Caco-2 (cell line): ENCODE data around the gene UBE2I. TPM values are rescaled to one million over a fixed set of nuclear protein-coding genes. Genes with fewer than 3 reads are reported as not detected.

Experiments
- BruUV-seq: library from RNA; stranded (reverse); fragments of 400-500 nt; replicated peaks from 2 replicates; lab custom pipeline; 2021; lab: Mats Ljungman, UMichigan
- CTCF ChIA-PET: fragments of 300-600 bp; sonication (Branson Sonifier 250); formaldehyde crosslinking; loops from one replicate; lab custom pipeline; 2022; ENCODE audit warnings: antibody characterized with exemption; lab: Charles Lee
- POLR2A ChIA-PET: fragments of 300-600 bp; sonication (Branson Sonifier 250); formaldehyde crosslinking; loops from one replicate; lab custom pipeline; 2022; ENCODE audit warnings: antibody characterized with exemption; lab: Charles Lee
- DNase-seq, 2 experiments: peaks; one replicate each; pipeline versions ENCODE4 v3.0.0 to v3.0.0-alpha.2; 2020 to 2022
- H3K27me3 ChIP-seq: replicated peaks from 2 replicates; pipeline ENCODE4 v1.6.0; 2011; ENCODE audit warnings: low read length; ENCODE audit not compliant: control insufficient read depth, insufficient read depth
- H3K36me3 ChIP-seq: 2 replicates; pipeline ENCODE4 v1.5.1; 2011; ENCODE audit warnings: low read length; ENCODE audit not compliant: control insufficient read depth, insufficient read depth
- H3K4me1 ChIP-seq: fragments of 250-450 bp; sonication (Bioruptor Pico); 2 replicates; pipeline ENCODE4 v1.5.1; 2020; ENCODE audit warnings: mild to moderate bottlenecking
- H3K4me3 ChIP-seq: 2 replicates; pipeline ENCODE4 v1.5.1; 2011; ENCODE audit warnings: low read depth, mild to moderate bottlenecking, control low read depth, low read length
- H3K9me3 ChIP-seq: fragments of 250-450 bp; sonication (Bioruptor Pico); 2 replicates; pipeline ENCODE4 v1.5.1; 2020; ENCODE audit warnings: mild to moderate bottlenecking, moderate library complexity
- H3K27ac Mint-ChIP-seq: one replicate; pipeline ENCODE4 v1.8.0; 2022; ENCODE audit warnings: mixed read lengths; ENCODE audit not compliant: unreplicated experiment
- H3K27me3 Mint-ChIP-seq: one replicate; pipeline ENCODE4 v1.8.0; 2022; ENCODE audit warnings: mixed read lengths; ENCODE audit not compliant: insufficient read depth, unreplicated experiment
- H3K36me3 Mint-ChIP-seq: one replicate; pipeline ENCODE4 v1.8.0; 2022; ENCODE audit warnings: mild to moderate bottlenecking, mixed read lengths; ENCODE audit not compliant: insufficient read depth, unreplicated experiment
- H3K4me1 Mint-ChIP-seq: one replicate; pipeline ENCODE4 v1.8.0; 2022; ENCODE audit warnings: low read depth, mixed read lengths; ENCODE audit not compliant: unreplicated experiment
- H3K4me3 Mint-ChIP-seq: one replicate; pipeline ENCODE4 v1.8.0; 2022; ENCODE audit warnings: mild to moderate bottlenecking, moderate library complexity, mixed read lengths; ENCODE audit not compliant: unreplicated experiment
- H3K9me3 Mint-ChIP-seq: one replicate; pipeline ENCODE4 v1.8.0; 2022; ENCODE audit warnings: mixed read lengths; ENCODE audit not compliant: unreplicated experiment
- intact Hi-C: fragments of 100-400 bp; cut with micrococcal nuclease; formaldehyde crosslinking; loops from one replicate; pipeline ENCODE4 v1.10.0; 2022; ENCODE audit not compliant: unreplicated experiment
- total RNA-seq: library from RNA; stranded (reverse); gene quantifications from 2 replicates; pipeline ENCODE4 v1.2.3, GENCODE V29; 2022
- TF ChIP-seq, protein P1 (sequence below), 2 experiments: fragments of 200-600 bp in 1 of 2; IDR thresholded peaks; 1 replicate in 1 of 2; 2 replicates in 1 of 2; pipeline versions ENCODE4 v1.5.1 to v1.8.0; 2011 to 2022; ENCODE audit warnings: antibody characterized with exemption in 1 of 2, control low read depth in 1 of 2, inconsistent platforms in 1 of 2, low read depth in 1 of 2, low read length in 1 of 2, mild to moderate bottlenecking in 1 of 2, moderate library complexity in 1 of 2; ENCODE audit not compliant: insufficient read depth in 1 of 2, severe bottlenecking in 1 of 2, unreplicated experiment in 1 of 2

Gene UBE2I
- total RNA-seq, 1 experiment from 2014 or later = 178 TPM

DNA sequence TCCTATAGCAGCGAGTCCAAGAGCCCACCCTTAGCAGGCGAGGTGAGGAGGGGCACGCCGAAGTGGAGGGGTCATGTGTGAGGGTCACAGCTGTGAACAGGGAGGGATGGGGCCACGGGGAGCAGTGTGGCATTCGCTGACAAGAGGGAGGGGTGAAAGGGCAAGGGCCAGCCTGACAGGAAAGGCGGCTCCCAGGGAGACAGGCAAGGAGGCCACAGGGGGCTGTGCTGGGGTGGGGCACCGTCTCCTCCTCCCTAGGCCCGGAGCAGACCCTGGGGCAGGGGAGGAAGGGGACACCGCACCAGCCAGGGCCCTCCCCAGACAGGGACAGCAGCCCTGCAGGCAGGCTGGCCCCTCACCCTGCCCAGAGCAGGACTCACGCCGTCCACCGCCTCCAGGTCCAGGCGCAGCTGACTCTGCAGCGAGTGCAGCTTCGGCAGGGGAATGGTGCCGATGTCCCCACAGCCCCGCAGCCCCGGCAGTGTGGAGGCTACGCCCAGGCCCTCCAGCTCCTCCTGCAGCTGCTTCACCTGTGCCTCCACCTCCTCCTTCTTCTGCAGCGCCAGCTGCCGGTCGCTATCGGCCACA lies 57.4 kb downstream of the UBE2I start:
- no peaks in the 10 kb centered on the region for H3K9me3 Mint-ChIP-seq
- H3K4me3 Mint-ChIP-seq = no peak overlapping the region
- H3K4me3 ChIP-seq = no peak overlapping the region
- intact Hi-C loops = no loop called here
- no peaks in the 10 kb centered on the region for H3K4me1 ChIP-seq
- H3K27me3 ChIP-seq = no peaks in the 10 kb centered on the region
- no peak overlapping the region for H3K27ac Mint-ChIP-seq
- TF ChIP-seq, protein P1, sequence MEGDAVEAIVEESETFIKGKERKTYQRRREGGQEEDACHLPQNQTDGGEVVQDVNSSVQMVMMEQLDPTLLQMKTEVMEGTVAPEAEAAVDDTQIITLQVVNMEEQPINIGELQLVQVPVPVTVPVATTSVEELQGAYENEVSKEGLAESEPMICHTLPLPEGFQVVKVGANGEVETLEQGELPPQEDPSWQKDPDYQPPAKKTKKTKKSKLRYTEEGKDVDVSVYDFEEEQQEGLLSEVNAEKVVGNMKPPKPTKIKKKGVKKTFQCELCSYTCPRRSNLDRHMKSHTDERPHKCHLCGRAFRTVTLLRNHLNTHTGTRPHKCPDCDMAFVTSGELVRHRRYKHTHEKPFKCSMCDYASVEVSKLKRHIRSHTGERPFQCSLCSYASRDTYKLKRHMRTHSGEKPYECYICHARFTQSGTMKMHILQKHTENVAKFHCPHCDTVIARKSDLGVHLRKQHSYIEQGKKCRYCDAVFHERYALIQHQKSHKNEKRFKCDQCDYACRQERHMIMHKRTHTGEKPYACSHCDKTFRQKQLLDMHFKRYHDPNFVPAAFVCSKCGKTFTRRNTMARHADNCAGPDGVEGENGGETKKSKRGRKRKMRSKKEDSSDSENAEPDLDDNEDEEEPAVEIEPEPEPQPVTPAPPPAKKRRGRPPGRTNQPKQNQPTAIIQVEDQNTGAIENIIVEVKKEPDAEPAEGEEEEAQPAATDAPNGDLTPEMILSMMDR (IDR thresholded peaks at IDR 0.05; ENCODE audit: insufficient read depth in 1 of 2, low read depth in 1 of 2, low read length in 1 of 2, severe bottlenecking in 1 of 2, unreplicated experiment in 1 of 2) = no peak
- DNase-seq = no peak
- no peaks in the 10 kb centered on the region for H3K4me1 Mint-ChIP-seq
- peaks cover 3% of the 10 kb centered on the region for H3K36me3 ChIP-seq
- BruUV-seq = no TSS peak
- H3K27me3 Mint-ChIP-seq = no peaks in the 10 kb centered on the region
- H3K36me3 Mint-ChIP-seq = peaks cover 69% of the 10 kb centered on the region
- ChIA-PET CTCF (no interaction called here), POLR2A (no interaction called here)
- H3K9me3 ChIP-seq = no peaks in the 10 kb centered on the region

DNA sequence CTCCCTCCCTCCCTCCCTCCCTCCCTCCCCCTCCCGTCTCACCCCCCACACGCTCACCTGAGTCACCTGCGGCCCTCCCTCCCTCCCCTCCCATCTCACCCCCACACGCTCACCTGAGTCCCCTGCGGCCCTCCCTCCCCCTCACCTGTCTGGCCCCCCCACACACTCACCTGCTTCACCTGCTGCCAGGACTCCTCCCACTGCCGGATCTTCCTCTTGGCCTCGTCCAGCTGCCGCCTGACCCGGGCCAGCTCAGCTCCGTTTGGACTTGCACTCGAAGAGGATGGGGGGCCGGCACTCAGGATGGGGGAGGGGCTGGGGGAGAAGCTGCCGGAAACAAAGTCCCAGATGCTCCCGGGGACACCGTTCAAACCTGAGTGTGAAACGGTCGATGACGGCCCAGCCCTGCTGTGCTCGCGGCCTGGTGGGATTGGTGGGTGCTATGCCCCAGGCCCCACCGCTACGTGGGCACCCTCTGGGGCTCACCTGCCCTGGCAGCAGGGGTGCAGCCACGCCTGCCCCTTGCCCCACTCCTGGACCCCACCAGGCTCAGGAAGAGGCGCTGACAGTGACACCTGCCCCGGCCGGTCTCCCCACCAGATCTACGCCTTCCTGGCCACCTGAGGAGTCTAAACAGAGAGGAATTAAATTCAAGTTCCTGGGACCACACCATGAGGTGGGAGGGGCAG lies 58.2 kb downstream of the UBE2I start:
- intact Hi-C loops = no loop called here
- CTCF ChIA-PET = no interaction called here
- H3K27me3 ChIP-seq = no peaks in the 10 kb centered on the region
- H3K4me3 Mint-ChIP-seq = no peak overlapping the region
- H3K36me3 Mint-ChIP-seq = peaks cover 68% of the 10 kb centered on the region
- TF ChIP-seq, protein P1 (IDR thresholded peaks at IDR 0.05; ENCODE audit: insufficient read depth in 1 of 2, low read depth in 1 of 2, low read length in 1 of 2, severe bottlenecking in 1 of 2, unreplicated experiment in 1 of 2) = no peak
- no peaks in the 10 kb centered on the region for H3K4me1 Mint-ChIP-seq
- BruUV-seq = no TSS peak
- peaks cover under 1% of the 10 kb centered on the region; the same call in 1 of the 2 replicates for H3K36me3 ChIP-seq
- H3K4me1 ChIP-seq = no peaks in the 10 kb centered on the region
- H3K9me3 Mint-ChIP-seq = no peaks in the 10 kb centered on the region
- DNase-seq = no peak
- no peak overlapping the region for H3K4me3 ChIP-seq
- no peak overlapping the region for H3K27ac Mint-ChIP-seq
- H3K27me3 Mint-ChIP-seq = no peaks in the 10 kb centered on the region
- POLR2A ChIA-PET = no interaction called here
- no peaks in the 10 kb centered on the region for H3K9me3 ChIP-seq

DNA sequence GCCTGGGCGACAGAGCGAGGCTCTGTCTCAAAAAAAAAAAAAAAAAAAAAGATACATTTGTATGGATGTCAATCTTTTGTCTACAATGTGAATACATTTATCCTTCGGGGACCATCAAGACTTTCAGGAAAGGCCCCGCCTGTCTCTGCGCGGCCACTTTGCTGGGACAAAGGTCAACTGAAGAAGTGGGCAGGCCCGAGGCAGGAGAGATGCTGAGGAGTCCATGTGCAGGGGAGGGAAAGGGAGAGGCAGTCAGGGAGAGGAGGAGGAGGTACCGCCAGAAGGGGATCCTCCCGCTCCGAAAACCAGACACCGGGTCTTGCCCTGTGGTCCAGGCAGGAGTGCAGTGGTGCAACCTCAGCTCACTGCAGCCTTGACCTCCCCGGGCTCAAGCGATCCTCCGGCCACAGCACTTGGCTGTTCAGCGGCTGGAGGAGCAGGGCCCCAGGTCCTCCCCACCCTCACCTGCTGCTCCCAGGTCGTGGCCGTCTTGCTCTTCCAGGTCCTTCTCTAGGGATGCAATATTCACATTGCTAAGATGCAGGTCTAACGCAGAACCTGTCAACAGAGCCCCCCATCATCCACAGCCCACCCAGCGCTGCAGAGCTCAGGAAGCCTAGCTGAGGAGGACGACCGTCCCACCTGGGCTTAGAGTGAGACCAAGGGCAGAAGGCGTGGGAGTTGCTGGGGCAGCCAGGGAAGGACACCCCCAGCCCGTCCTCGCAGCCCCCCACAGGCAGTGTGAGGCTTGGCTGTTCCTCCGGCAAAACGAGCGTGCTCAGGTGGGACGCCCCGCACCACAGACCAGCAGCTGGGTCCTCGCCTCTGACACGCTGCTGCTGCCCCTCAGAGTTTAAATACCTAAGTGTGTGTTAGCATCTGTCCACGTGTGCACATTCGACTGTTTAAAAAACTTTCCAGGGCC lies 61.9 kb downstream of the UBE2I start:
- TF ChIP-seq, protein P1 (IDR thresholded peaks at IDR 0.05; ENCODE audit: insufficient read depth in 1 of 2, low read depth in 1 of 2, low read length in 1 of 2, severe bottlenecking in 1 of 2, unreplicated experiment in 1 of 2) = no peak
- no peaks in the 10 kb centered on the region for H3K4me1 ChIP-seq
- Mint-ChIP-seq H3K27ac (no peak overlapping the region), H3K9me3 (no peaks in the 10 kb centered on the region), H3K36me3 (peaks cover 47% of the 10 kb centered on the region), H3K4me1 (no peaks in the 10 kb centered on the region), H3K4me3 (no peak overlapping the region), H3K27me3 (no peaks in the 10 kb centered on the region)
- POLR2A ChIA-PET = no interaction called here
- CTCF ChIA-PET = interaction anchor here (0.7 kb wide), 1 partner anchor 12 kb away, joined by 5 read pairs; no protein-coding TSS in a partner anchor
- no TSS peak for BruUV-seq
- no peak for DNase-seq
- H3K27me3 ChIP-seq = no peaks in the 10 kb centered on the region
- intact Hi-C loops = no loop called here
- no peaks in the 10 kb centered on the region for H3K36me3 ChIP-seq
- H3K9me3 ChIP-seq = no peaks in the 10 kb centered on the region
- no peak overlapping the region for H3K4me3 ChIP-seq
